Measurements from ENCODE around the gene RFX2. TPM values are rescaled to one million over a fixed set of nuclear protein-coding genes. Genes with fewer than 3 reads are reported as not detected.

The RFX2 gene
- total and polyA plus RNA-seq, 7 donors, result 1.2 to 21.2 (median 14.3) TPM

DNA sequence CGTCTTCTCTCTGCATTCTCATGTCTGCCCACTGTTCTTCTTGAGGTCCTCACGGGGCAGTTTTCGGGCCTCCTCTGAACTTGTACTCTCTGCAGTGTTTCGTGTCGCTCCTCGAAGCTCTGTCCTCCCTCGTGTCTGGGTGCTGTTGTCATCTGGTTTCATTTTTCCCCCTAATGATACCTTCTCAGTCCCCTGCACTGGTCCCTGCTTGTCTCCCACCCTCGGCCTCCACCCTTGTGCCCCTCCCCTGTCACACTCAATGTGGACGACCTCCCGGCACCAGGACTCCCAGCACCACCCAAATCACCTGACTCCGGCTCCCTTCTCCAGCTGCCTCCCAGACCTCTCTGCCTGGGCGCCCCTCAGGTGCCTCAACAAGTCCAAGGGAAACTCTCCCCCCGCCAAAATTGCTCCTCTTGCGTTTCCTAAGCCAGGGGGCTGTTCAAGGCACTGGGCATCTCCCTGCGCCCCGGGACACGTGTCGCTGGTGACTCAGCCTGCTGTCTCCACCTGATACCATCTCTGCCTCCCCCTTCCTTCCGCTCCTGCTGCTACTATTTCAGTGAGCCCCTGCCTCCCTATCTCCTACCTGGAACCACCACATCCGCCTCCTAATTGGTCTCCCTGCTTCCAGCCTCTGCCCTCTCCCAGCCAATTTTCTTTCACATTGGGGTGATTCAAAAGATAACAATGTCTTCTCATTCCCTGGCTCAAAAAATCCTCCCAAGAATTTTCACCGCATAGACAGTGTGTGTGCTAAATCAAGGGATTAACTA, 49.5 kb downstream of the RFX2 start:
- H3K36me3 ChIP-seq, result no peaks in the 10 kb centered on the region
- peak overlapping the region; percentile 91 to 95 (median 92) for H3K27ac ChIP-seq
- WGBS, 2 donors, result 82 to 89% methylated on average over 21 of the region's 21 CpGs
- intact Hi-C loops (cut with DNase I), result loop anchor here (10.0 kb wide), 1 partner anchor 1086 kb away; no protein-coding TSS in a partner anchor
- peak overlapping the region in 3 of 4 donors; percentile 10 to 22 (median 13) for H3K4me3 ChIP-seq
- no peaks in the 10 kb centered on the region for H3K27me3 ChIP-seq
- peaks cover 0 to 99% (median 95%) of the 10 kb centered on the region in 4 donors for H3K4me1 ChIP-seq
- no peak for DNase-seq
- H3K9me3 ChIP-seq, result no peaks in the 10 kb centered on the region
- no peak for TF ChIP-seq EP300 (IDR thresholded peaks at IDR 0.05)
- TF ChIP-seq, protein P1, sequence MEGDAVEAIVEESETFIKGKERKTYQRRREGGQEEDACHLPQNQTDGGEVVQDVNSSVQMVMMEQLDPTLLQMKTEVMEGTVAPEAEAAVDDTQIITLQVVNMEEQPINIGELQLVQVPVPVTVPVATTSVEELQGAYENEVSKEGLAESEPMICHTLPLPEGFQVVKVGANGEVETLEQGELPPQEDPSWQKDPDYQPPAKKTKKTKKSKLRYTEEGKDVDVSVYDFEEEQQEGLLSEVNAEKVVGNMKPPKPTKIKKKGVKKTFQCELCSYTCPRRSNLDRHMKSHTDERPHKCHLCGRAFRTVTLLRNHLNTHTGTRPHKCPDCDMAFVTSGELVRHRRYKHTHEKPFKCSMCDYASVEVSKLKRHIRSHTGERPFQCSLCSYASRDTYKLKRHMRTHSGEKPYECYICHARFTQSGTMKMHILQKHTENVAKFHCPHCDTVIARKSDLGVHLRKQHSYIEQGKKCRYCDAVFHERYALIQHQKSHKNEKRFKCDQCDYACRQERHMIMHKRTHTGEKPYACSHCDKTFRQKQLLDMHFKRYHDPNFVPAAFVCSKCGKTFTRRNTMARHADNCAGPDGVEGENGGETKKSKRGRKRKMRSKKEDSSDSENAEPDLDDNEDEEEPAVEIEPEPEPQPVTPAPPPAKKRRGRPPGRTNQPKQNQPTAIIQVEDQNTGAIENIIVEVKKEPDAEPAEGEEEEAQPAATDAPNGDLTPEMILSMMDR (IDR thresholded peaks at IDR 0.05), result no peak
- no peak for TF ChIP-seq POLR2A (IDR thresholded peaks at IDR 0.05)
- no peak for TF ChIP-seq POLR2AphosphoS5 (IDR thresholded peaks at IDR 0.05)

DNA sequence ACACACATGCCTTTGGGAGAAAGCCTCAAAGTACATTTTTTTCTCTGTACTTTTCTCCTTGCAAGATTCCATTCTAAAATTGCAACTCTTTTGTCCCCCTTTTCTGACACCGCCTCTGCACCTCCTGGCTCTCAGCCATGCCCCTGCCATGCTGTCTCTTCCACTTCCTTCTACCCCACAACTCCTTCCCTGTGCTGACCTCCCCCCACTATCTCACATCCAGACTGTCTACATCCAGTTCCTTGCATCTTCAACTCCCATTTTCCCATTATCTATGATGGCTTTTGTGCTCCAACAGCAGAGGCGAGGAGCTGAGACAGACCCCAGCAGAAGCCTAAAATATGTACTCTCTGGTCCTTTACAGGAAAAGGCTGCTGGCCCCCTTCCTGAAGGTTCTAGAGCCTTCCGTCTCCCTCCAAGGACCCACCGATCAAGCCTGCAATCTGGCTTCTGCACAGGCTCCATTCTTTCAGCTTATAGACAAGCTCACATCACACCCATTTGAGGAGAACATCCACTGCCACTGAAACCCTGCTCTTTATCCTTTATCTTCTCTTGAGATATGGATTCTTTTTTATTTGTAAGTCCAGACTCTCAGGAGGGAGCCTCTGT, 50.2 kb downstream of the RFX2 start:
- no peak for DNase-seq
- Histone ChIP-seq H3K27me3 (no peaks in the 10 kb centered on the region), H3K4me3 (no peak overlapping the region), H3K4me1 (peaks cover 0 to 93% (median 92%) of the 10 kb centered on the region in 4 donors), H3K36me3 (no peaks in the 10 kb centered on the region), H3K27ac (peak overlapping the region; percentile 91 to 95 (median 92)), H3K9me3 (no peaks in the 10 kb centered on the region)
- intact Hi-C loops (cut with DNase I), result loop anchor here (5.0 to 10.0 kb wide), 2 partner anchors 212 to 1085 kb away; no protein-coding TSS in a partner anchor
- TF ChIP-seq POLR2A (IDR thresholded peaks at IDR 0.05) (no peak), EP300 (IDR thresholded peaks at IDR 0.05) (no peak), POLR2AphosphoS5 (IDR thresholded peaks at IDR 0.05) (no peak)
- TF ChIP-seq, protein P1 (IDR thresholded peaks at IDR 0.05), result no peak
- 83 to 96% methylated on average over 4 of the region's 4 CpGs for WGBS, 2 donors

DNA sequence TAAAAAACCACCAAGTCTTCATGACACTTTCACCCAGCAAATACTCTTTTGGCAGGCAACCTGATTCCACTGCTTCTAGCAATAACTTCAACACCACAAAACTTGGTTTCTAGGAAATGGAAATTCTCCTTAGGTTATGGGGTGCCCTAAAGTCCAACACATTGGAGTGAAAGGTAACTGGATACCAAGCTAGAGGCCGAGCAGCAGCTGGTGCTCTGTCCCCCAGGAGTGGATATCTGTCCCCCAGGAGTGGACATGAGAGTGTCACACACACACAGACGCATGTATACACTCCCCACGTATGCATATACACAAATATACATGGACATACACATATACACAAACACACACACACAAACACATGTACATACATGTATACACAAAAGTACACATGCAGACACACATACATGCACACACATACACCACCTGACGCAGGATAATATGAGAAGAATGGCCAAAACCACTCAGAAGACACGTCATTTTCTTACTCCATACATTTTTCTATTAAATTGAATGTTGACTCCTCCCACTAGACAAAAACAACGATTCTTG, 50.8 kb downstream of the RFX2 start:
- intact Hi-C loops (cut with DNase I), result loop anchor here (5.0 kb wide), 1 partner anchor 213 kb away; no protein-coding TSS in a partner anchor
- H3K27me3 ChIP-seq, result no peaks in the 10 kb centered on the region
- H3K27ac ChIP-seq, result peak overlapping the region; percentile 91 to 95 (median 92)
- no peak overlapping the region for H3K4me3 ChIP-seq
- no peaks in the 10 kb centered on the region for H3K9me3 ChIP-seq
- 84 to 85% methylated on average over 6 of the region's 6 CpGs for WGBS, 2 donors
- no peaks in the 10 kb centered on the region for H3K36me3 ChIP-seq
- TF ChIP-seq EP300 (IDR thresholded peaks at IDR 0.05) (no peak), POLR2A (IDR thresholded peaks at IDR 0.05) (no peak), POLR2AphosphoS5 (IDR thresholded peaks at IDR 0.05) (no peak)
- TF ChIP-seq, protein P1 (IDR thresholded peaks at IDR 0.05), result no peak
- peaks cover 0 to 92% (median 86%) of the 10 kb centered on the region in 4 donors for H3K4me1 ChIP-seq
- DNase-seq, result no peak

DNA sequence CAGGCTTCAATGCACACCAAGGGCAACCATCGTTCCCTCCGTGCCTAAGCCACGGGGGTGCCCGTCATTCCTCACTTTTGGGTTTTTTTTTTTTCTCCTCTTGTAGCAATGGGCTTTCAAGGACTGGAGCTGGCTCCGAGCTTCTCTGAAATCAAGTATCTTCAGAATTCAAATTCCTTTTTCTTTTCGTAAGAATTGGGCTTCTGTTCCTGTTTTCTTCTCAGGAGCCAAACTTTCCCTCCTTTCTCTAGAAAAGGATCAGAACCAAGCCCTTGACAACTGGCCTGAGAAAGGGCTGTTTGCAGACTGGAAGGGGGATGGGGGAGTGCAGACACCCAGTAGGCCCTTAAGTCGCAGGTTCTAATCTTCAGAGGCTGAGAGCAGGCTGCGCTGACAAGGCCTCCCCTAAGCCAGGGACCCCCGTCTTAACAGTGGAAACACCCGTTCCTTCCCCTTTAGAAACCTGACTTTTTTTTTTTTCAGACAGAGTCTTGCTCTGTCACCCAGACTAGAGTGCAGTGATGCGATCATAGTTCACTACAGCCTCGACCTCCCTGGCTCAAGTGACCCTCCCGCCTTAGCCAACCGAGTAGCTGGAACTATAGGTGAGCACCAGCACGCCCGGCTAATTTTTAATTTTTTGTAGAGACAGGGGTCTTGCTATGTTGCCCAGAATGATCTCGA, 51.6 kb downstream of the RFX2 start:
- Histone ChIP-seq H3K4me3 (no peak overlapping the region), H3K4me1 (peaks cover 0 to 84% (median 78%) of the 10 kb centered on the region in 4 donors), H3K9me3 (no peaks in the 10 kb centered on the region), H3K27ac (peak overlapping the region; percentile 91 to 95 (median 92)), H3K27me3 (no peaks in the 10 kb centered on the region), H3K36me3 (no peaks in the 10 kb centered on the region)
- WGBS, 2 donors, result 90 to 94% methylated on average over 17 of the region's 17 CpGs
- intact Hi-C loops (cut with DNase I), result loop anchor here (5.0 kb wide), 1 partner anchor 214 kb away; no protein-coding TSS in a partner anchor
- no peak for DNase-seq
- TF ChIP-seq, protein P1 (IDR thresholded peaks at IDR 0.05), result no peak
- TF ChIP-seq EP300 (IDR thresholded peaks at IDR 0.05) (no peak), POLR2A (IDR thresholded peaks at IDR 0.05) (no peak), POLR2AphosphoS5 (IDR thresholded peaks at IDR 0.05) (no peak)
